ENCODE results near the gene NLE1.
"Not testable (repeated sequence)": the region's sequence is repeated elsewhere in the genome, so short reads cannot be mapped to it uniquely, and the experiment has no call there.

- not testable (repeated sequence) for TF ChIP-seq CTCF (conservative IDR thresholded peaks at IDR 0.05; ENCODE audit: low read length); EZH2phosphoT487 (IDR thresholded peaks at IDR 0.05; ENCODE audit: borderline replicate concordance, low read depth, low read length)
These were observed 51.4 kb downstream of the NLE1 start for GRCh38 chr17:35090707-35091106.

All from OCI-LY7 (cell line).